Esophagus muscularis mucosa (tissue), 4 donors: ENCODE data around the gene TMEM108.

Experiments used
- EP300 ChIP-seq: sonication (generic); formaldehyde crosslinking; IDR thresholded peaks from one replicate; pipeline ENCODE4 v1.6.1; 2017; ENCODE audit warnings: antibody characterized with exemption
- POLR2A ChIP-seq: fragments of 450-650 bp; IDR thresholded peaks from one replicate; pipeline ENCODE4 v1.6.1; 2017; ENCODE audit warnings: antibody characterized with exemption, moderate library complexity, mild to moderate bottlenecking, low read depth
- POLR2AphosphoS5 ChIP-seq, 2 donors: sonication (generic); formaldehyde crosslinking; IDR thresholded peaks; one replicate each; pipeline ENCODE4 v1.6.1; 2017; ENCODE audit warnings: antibody characterized with exemption in 2 of 2
- TF ChIP-seq, protein P1 (sequence below), 3 experiments: fragments of 200-600 bp in 2 of 3; fragments of 450-650 bp in 1 of 3; sonication (generic) in 2 of 3; IDR thresholded peaks; one replicate each; pipeline ENCODE4 v1.5.1; 2017 to 2019; ENCODE audit warnings: antibody characterized with exemption in 3 of 3, mild to moderate bottlenecking in 2 of 3, moderate library complexity in 1 of 3

- TF ChIP-seq EP300 (no peak), POLR2A (no peak), POLR2AphosphoS5 (IDR thresholded peaks at IDR 0.05) (no peak)
- TF ChIP-seq, protein P1, sequence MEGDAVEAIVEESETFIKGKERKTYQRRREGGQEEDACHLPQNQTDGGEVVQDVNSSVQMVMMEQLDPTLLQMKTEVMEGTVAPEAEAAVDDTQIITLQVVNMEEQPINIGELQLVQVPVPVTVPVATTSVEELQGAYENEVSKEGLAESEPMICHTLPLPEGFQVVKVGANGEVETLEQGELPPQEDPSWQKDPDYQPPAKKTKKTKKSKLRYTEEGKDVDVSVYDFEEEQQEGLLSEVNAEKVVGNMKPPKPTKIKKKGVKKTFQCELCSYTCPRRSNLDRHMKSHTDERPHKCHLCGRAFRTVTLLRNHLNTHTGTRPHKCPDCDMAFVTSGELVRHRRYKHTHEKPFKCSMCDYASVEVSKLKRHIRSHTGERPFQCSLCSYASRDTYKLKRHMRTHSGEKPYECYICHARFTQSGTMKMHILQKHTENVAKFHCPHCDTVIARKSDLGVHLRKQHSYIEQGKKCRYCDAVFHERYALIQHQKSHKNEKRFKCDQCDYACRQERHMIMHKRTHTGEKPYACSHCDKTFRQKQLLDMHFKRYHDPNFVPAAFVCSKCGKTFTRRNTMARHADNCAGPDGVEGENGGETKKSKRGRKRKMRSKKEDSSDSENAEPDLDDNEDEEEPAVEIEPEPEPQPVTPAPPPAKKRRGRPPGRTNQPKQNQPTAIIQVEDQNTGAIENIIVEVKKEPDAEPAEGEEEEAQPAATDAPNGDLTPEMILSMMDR (IDR thresholded peaks at IDR 0.05): no peak
Measured at GRCh38 chr3:133273346-133273745, 235.2 kb downstream of the TMEM108 start.
